Activated CD8-positive, alpha-beta memory T cell treated with anti-CD3 and anti-CD28 coated beads for 48 hours (primary cell): ENCODE results near the gene NTM.

ENCODE experiments used
- DNase-seq, 3 experiments: peaks; one replicate each; pipeline ENCODE4 v3.0.0-alpha.2; 2020; ENCODE audit warnings: low read depth in 2 of 3, low spot score in 2 of 3

The NTM gene

DNA sequence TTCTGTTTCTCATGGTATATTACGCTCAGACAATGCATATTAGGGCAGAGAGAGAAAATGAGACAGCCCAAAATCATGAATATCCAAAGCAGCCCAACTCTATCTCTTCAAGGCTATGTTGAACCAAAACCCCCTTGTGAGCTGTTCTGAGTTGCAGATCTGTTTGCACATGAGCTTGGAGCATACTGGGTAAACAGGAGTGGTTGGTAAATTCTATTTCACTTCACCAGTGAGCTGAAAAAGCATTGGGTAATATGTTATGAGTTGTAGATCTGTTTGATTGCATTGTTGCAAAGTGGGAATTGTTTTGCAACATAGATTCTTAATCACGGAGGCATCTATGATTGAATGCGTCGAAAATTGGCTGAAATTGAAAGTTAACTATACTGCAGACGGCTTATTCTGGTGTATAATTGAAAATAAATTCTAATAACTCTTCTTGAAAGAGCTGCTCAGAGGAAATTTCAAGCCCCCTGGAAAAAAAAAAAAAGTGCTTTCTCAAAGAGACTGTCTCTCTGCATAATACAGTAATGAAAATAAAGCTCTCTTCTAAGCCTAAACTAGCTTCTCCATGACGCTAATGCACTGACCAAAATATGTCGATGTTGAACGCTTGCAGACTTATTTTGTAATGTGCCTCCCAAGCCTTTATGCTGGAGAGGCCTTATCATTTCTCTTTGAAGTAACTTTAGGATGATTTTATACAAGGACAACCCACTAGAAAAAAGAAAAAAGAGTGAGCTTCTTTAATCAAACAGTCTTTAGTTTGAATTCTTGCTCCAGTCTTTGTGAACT, 263.7 kb downstream of the NTM start:
- no peak for DNase-seq

GRCh38 chr11:131637469-131638175, 267.2 kb downstream of the NTM start:
- DNase-seq, result no peak

- no peak for DNase-seq
These were observed 268.5 kb downstream of the NTM start for GRCh38 chr11:131638889-131639288.

DNA sequence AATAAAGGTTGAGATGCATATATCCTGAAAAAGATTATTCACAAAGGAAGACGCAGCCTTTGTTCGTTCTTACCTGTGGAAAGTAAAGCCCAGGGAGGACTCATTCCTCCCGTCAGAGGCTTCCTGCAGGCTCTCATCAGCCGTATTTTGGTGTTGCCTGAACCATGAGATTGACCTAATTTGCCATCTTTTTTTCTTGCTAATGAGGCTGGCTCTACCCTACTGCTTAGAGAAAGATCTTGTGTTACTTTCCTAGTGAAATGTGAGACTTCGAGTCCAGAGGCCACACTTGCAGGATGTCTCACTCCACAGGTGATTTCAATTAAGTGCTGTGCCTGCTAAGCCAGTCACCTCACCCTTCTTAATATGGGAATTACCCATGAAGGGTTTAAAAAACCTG, 269.9 kb downstream of the NTM start:
- no peak for DNase-seq

GRCh38 chr11:131642756-131643531, 272.5 kb downstream of the NTM start:
- no peak for DNase-seq

GRCh38 chr11:131644204-131644795, 273.9 kb downstream of the NTM start:
- DNase-seq, result no peak

DNA sequence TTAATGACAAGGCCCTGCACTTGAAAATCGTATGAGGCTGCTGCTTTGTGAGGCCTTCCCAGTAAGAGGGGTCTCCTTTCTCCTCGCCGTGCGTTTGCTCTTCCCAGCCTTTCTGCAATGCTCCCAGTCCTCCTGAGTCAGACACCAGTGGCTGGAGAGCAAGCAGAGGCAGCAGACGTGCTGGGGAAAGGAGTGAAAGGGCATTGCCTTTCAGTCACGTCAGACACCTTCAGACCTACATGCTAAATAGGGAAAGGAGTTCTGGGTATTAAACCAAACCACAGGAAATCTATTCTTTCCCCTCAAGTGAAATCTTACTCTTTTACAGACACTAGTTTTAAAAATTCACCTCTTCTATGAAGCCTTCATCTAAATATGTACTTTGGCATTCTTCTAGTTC, 274.8 kb downstream of the NTM start:
- no peak for DNase-seq

DNA sequence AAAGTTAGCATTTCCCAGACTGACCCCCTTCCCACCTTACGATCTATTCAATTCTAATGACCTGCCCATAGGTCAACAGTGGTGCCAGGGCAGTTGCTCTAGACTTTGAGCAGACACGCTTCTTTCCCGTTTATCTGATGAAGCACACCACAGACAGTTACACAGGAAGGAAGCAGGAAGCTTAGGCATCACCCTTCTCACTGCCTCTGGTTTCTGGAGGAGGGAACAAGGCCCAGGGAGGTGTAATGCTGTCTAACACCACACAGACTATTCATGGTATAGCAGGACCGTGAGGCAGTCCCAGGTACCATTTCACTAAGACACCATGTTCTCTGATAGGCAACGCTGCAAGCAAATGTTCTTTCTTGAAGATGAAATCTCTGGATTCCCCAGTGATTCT, 279.4 kb downstream of the NTM start:
- no peak for DNase-seq

DNA sequence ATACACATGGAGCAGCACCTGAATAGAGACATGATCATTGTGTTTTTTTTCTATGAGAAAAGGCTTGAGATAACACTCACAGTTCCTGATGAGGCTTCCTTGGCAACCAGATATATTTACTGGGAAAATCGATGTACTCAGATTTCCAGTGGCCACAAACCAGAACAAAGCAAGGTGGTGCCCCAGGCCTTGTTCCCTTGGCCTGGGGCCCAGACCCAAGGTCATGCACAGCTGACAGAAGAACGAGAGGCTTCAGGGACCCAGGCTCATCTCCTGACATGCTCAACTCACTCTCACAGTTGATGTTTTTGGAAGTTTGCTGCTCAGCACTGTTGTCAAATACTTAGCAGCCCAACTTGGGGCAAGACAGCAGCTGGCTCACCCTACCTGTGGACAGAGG, 281.8 kb downstream of the NTM start:
- no peak for DNase-seq

DNA sequence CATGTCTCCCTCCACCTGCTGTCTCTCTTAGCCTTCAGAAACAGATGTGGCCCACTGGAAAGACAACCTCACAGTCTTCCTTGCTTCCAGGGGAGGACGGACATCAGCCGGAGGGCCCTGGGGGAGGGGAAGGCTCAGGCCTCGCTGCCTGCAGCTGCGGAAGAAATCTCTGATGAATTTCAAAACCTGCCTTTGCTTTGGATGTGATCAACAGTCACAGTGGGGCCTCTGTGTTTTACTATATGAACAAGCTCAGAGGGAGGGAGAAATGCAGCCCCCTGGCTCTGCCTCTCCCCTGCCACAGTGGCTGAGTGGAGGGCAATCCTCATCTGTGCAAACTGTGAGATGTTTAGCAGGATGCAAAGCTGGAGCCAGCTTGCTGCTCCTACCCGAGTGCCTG, 282.8 kb downstream of the NTM start:
- no peak for DNase-seq

DNA sequence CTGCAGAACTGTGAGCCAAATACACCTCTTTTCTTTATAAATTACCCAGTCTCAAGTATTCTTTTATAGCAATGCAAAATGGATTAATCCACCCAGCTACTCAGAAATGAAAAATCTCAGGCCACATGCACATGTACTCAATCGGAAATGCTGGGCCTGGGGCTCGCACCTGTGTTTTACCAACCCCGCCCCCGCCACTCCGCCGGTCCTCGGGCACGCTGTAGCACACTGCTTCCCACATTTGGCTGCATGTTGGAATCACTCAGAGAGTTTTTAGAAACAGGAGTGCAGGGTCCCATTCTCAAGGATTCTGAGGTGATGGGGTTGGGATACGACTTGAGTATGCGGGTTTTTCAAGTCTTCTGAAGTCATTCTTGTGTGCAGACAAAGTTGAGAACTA, 284.4 kb downstream of the NTM start:
- DNase-seq, result no peak

- DNase-seq, result no peak
These were observed 285.9 kb downstream of the NTM start for GRCh38 chr11:131656179-131656838.

GRCh38 chr11:131656839-131657211, 286.4 kb downstream of the NTM start:
- DNase-seq, result no peak

DNA sequence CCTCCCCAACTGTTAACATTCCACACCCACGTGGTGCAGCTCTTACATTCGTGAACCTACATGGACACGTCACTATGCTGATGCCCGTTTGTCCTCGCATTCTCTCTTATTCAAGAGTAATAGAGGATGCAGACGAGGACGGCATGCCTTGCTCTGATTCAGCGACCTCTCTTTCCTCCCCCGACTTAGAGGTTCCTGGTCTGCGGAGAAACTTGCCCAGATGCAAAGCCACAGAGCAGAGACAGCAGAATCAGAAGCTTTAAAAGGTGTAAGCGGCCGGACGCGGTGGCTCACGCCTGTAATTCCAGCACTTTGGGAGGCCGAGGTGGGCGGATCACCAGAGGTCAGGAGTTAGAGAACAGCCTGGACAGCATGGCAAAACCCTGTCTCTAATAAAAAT, 288.0 kb downstream of the NTM start:
- DNase-seq, result no peak

DNA sequence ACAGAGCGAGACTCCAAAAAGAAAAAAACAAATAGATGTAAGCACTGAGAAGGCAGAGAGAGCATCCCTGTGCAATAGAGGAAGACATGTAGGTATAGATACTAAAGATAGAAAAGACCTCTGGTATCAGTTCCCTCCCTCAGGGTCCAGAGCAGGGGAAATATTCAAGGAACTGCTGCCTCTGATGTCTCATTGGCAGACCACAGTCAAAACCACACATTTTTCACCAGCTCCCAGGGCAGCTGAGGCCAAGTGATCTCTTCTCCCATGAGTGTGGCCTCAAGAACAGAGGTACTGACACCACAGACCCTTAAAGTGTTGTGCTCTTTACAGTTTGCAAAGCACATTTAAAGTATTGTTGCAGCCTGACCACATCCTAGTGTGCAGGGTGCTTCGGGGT, 288.5 kb downstream of the NTM start:
- no peak for DNase-seq

DNA sequence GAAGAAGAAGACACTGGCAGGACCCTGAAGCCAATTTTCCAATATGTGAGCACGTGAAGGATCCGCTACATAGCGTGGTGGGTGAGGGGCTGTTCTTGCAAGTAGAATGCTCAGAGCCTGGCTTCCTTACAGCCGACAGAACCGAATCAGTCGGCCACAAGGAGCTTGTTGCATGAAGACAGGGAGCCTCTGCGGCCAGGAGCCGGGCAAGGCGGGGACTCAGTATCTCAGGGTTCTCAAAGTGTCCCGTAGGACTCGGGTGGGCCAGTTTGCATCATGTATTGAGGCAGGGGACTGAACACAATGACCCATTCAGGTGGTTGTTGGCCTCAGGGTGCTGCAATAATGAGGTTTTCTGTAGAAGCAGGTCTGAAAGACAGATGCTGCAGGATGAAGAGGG, 289.5 kb downstream of the NTM start:
- no peak for DNase-seq

DNA sequence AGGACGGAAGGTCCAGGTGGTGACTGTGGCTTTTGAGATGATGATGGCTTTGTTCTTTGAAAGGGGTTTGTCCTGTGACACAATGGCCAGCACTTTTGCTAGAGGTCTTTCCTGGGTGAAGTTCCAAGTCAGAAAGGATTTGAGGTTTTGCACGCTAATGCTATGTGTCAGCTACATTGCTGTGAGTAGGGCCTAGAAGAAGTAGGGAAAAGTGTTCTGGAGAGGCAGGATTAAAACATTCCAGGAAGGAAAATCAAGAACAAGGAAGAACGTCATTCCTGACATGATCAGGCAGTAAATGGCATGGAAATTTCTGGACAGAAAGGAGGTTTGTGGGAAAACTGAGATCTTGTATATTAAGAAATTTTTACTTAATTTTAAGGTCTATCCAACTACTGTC, 290.7 kb downstream of the NTM start:
- DNase-seq, result no peak

DNA sequence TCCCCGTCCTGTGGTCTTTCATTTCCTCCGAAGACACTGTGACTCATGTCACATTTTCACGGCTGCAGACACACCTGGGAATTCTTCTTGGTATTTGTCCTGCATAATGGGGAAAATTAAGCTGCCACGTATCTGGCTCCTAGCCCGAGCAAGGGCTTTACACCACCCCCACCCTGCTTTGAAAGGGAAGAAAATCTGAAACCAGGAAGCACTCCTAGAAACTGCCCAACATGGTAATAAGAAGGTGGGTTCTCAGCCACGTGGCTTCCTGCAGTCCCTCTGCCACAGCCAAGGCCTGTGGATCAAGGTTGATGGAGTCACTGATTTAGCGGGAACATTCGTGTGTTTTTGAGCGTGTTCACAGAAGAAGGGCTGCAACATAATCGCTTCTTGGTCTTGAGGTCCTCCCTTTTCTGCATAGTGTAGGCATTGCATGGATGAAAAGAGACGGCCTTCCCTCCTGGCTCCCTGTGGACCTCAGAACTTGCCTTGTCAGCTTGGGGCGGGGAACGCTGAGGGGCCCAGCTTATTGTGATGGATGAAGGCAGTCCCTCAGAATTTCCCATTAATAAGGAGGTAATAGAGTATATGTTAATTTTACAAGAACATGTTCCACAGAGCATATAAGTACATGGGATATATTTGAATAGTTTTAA, 292.0 kb downstream of the NTM start:
- DNase-seq, result no peak

GRCh38 chr11:131662993-131663392, 292.6 kb downstream of the NTM start:
- no peak for DNase-seq

- DNase-seq, result no peak
These were observed 293.2 kb downstream of the NTM start for GRCh38 chr11:131663405-131664200.
